Measurements from ENCODE around the gene CLEC9A.

- TF ChIP-seq CTCF (IDR thresholded peaks at IDR 0.05) (no peak), POLR2A (IDR thresholded peaks at IDR 0.05) (no peak), EP300 (IDR thresholded peaks at IDR 0.05) (no peak), POLR2AphosphoS5 (IDR thresholded peaks at IDR 0.05) (no peak)
Measured at GRCh38 chr12:10102322-10102721, 71.8 kb downstream of the CLEC9A start.

Data from gastroesophageal sphincter (tissue), 3 donors.